GM12878 (cell line): ENCODE results near the gene C14orf119. TPM values are rescaled to one million over a fixed set of nuclear protein-coding genes. Genes with fewer than 3 reads are reported as not detected.

ENCODE experiments used
- BRCA1 ChIP-seq: IDR thresholded peaks from 2 replicates; pipeline ENCODE4 v1.6.1; 2011; ENCODE audit warnings: low read depth, low read length, improper control_type of control experiment
- CBFB ChIP-seq: IDR thresholded peaks from 2 replicates; pipeline ENCODE4 v1.6.1; 2016; ENCODE audit warnings: antibody characterized with exemption, low read depth
- CEBPZ ChIP-seq: fragments of 150-350 bp; IDR thresholded peaks from 2 replicates; pipeline ENCODE4 v1.6.1; 2016; ENCODE audit warnings: low read depth, low read length
- E2F4 ChIP-seq: IDR thresholded peaks from 2 replicates; pipeline ENCODE4 v1.6.1; 2012; ENCODE audit warnings: low read depth, low read length, improper control_type of control experiment
- ELK1 ChIP-seq: IDR thresholded peaks from 2 replicates; pipeline ENCODE4 v1.6.1; 2012; ENCODE audit warnings: low read depth, low read length, improper control_type of control experiment
- IRF3 ChIP-seq: fragments of 450-650 bp; IDR thresholded peaks from 2 replicates; pipeline ENCODE4 v1.6.1; 2014; ENCODE audit warnings: mild to moderate bottlenecking
- IRF4 ChIP-seq: IDR thresholded peaks from 2 replicates; pipeline ENCODE4 v1.6.1; 2011; ENCODE audit warnings: low read depth, low read length
- JUND ChIP-seq: IDR thresholded peaks from 2 replicates; pipeline ENCODE4 v1.6.1; 2012; ENCODE audit warnings: low read depth, mild to moderate bottlenecking, low read length, improper control_type of control experiment, moderate library complexity
- KAT2A ChIP-seq: conservative IDR thresholded peaks from 2 replicates; pipeline ENCODE4 v1.6.1; 2011; ENCODE audit warnings: low read depth, low read length; ENCODE audit not compliant: control insufficient read depth
- LARP7 ChIP-seq: fragments of 450-650 bp; IDR thresholded peaks from 2 replicates; pipeline ENCODE4 v1.6.1; 2017; ENCODE audit warnings: mild to moderate bottlenecking
- MAX ChIP-seq: IDR thresholded peaks from 2 replicates; pipeline ENCODE4 v1.6.1; 2012; ENCODE audit warnings: low read depth, low read length, improper control_type of control experiment
- RB1 ChIP-seq: fragments of 450-650 bp; formaldehyde crosslinking; IDR thresholded peaks from 2 replicates; pipeline ENCODE4 v1.6.1; 2017; ENCODE audit warnings: mild to moderate bottlenecking, borderline replicate concordance
- SIN3A ChIP-seq: IDR thresholded peaks from 2 replicates; pipeline ENCODE4 v1.6.1; 2012; ENCODE audit warnings: low read depth, low read length, improper control_type of control experiment
- SREBF1 ChIP-seq: IDR thresholded peaks from 2 replicates; pipeline ENCODE4 v1.6.1; 2012; ENCODE audit warnings: mild to moderate bottlenecking, low read length
- SREBF2 ChIP-seq: IDR thresholded peaks from 2 replicates; pipeline ENCODE4 v1.6.1; 2012; ENCODE audit warnings: mild to moderate bottlenecking, low read length
- TCF12 ChIP-seq: IDR thresholded peaks from 2 replicates; pipeline ENCODE4 v1.6.1; 2011; ENCODE audit warnings: low read depth, mild to moderate bottlenecking, low read length
- polyA plus RNA-seq, 11 experiments: library from polyadenylated mRNA; depleted of rRNA in 4 of 11; unstranded in 6 of 11; stranded (reverse) in 5 of 11; fragments of >200 nt; fragmentation: Nextera tagmentation in 4 of 11; fragmentation: Illumina TruSeq in 1 of 11; extraction: Ambion mirVana in 4 of 11; extraction: Trizol in 1 of 11; gene quantifications; 1 replicate in 1 of 11; 2 replicates in 10 of 11; pipeline versions ENCODE4 v1.2.1 to v1.2.3, GENCODE V29; 2011 to 2016; ENCODE audit warnings: inconsistent platforms in 2 of 11, missing spikeins in 2 of 11, low read depth in 1 of 11
- total RNA-seq, 4 experiments: library from RNA; depleted of rRNA in 3 of 4; stranded (reverse); fragments of >200 nt in 3 of 4; fragmentation: Illumina TruSeq in 1 of 4; extraction: Trizol in 1 of 4; gene quantifications; 2 replicates each; pipeline versions ENCODE4 v1.2.1 to v1.2.3, GENCODE V29; 2013 to 2021

Gene C14orf119
- total and polyA plus RNA-seq, 10 of the 15 experiments (the other 5 are each of a cell fraction or from before 2014, with no cell fraction given), result 32.3 to 228 (median 57.6) TPM

GRCh38 chr14:23095196-23096108, at the start of gene C14orf119 (continued):
- TF ChIP-seq E2F4 (no peak), TCF12 (peak; percentile 42; the same call in 1 of the 2 replicates), SREBF2 (no peak), CBFB (peak; percentile 82), LARP7 (peak; percentile 24; the same call in 1 of the 2 replicates), JUND (no peak), KAT2A (no peak), SREBF1 (no peak), BRCA1 (no peak), MAX (no peak; the same call in none of the 2 replicates), IRF3 (no peak), SIN3A (peak; percentile 79; the same call in 1 of the 2 replicates), IRF4 (0 out of 2 replicates have a peak, but pooled peaks have one; percentile 9), RB1 (0 out of 2 replicates have a peak, but pooled peaks have one; percentile 21), ELK1 (peak; percentile 79; the same call in 1 of the 2 replicates), CEBPZ (no peak)
